A172 (cell line): Measurements from ENCODE around the gene FAM13A. TPM values are rescaled to one million over a fixed set of nuclear protein-coding genes. Genes with fewer than 3 reads are reported as not detected.

Experiments
- DNase-seq: peaks from one replicate; pipeline ENCODE4 v3.0.0-alpha.2; 2015; ENCODE audit warnings: low spot score
- total RNA-seq: library from RNA; depleted of rRNA; stranded (reverse); fragments of >200 nt; shearing (Covaris generic); gene quantifications from 2 replicates; pipeline ENCODE4 v1.2.3, GENCODE V29; 2014

The FAM13A gene
- total RNA-seq, 1 experiment from 2014 or later: 9.8 TPM

GRCh38 chr4:88779431-88779830 is 277.6 kb downstream of the FAM13A start:
- no peak for DNase-seq

DNA sequence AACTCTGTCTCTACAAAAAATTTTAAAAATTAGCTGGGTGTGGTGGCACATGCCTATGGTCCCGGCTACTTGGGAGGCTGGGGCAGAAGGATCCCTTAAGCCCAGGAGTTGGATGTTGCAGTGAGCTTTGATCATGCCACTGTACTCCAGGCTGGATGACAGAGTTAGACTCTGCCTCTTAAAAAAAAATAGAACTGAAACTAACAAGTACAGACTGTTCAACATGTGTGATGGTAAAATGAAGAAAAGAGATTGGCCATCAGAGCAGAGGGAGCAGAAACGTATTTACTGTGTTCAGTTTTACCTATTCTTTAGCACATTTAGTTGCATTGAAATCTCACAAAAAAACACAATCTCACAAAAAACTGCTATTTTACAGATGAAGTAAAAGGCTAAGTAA is 281.5 kb downstream of the FAM13A start:
- DNase-seq: no peak

DNA sequence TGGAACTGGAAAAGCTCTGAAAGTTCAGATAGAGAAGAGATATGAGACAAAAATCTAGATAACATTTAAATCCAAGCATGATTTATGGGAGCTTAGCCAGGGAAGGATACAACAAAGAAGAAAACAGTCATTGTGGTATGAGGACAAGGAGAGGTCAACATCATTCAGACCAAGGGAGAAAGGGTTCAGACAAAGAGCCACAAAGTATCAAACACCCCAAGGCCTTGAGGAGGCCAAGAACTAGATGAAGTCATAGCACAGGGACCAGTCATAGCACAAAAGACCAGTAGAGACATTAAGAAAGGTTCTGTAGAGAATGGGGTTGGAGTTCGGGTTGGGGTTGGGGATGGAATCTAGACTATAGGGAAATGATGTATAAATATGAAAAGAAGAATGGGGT is 282.0 kb downstream of the FAM13A start:
- DNase-seq: no peak

DNA sequence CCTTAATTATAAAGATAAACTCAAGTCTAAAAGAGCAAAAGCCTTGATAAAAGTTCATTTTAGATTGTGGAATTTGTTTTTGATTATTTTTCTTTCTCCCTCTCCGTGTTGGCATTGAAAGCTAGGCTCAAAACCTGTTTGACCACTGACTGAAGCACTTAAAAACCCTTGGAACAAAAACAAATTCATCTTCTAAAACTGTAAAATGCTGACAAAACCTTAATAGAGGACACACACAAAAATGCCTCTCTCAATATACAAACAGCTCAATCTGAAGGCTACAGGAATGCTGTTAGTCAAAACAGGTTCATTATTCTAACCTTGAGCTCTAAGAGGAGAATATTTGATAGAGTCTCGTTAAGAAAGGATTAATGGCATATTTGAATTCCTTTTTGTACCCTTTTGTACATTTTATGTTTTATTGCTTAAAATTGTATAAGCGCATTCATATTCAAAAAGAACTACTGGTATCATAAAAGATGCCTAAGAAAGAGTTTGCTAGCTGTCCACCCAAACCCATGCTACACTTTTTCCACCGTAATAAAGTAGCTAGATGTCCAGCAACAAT is 285.0 kb downstream of the FAM13A start:
- DNase-seq: no peak

DNA sequence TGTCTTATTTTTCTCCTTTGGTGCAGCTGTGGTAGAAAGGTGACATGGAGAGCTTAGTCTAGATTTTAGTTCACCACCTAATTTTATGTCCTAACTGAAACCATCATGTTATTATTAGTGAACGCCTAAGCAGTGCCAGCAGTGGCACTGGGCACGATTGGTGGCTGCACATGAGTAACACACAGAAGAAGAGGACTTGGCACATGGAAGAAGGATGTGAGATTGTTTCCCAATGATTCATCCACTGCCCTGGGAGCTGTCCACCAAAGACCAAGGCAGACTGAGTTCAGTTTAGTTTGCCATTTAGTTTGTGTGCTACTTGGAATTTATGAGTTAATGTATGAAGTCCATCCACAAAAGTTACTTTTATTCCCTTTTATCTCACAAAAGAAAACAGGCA is 291.3 kb downstream of the FAM13A start:
- peak; percentile 86 for DNase-seq

DNA sequence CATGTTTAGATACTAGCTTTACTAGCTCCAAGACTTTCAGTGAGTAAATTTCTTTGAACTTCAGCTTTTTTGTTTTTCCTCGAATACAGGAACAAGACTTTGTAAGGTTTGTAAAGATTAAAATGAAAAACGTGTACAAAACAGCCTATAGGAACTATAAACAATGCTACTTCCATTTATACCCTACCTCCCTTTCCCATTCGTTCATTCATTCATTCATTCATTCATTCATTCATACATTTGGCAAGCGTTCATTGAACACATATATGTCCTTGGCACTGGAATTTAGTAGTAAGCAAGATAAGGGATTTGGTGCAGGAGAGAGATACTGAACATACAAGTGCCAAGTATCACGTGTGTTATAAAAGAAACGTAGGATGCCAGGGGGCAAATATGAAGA is 293.9 kb downstream of the FAM13A start:
- DNase-seq: no peak

- no peak for DNase-seq
These were observed 295.0 kb downstream of the FAM13A start for GRCh38 chr4:88761861-88762523.

DNA sequence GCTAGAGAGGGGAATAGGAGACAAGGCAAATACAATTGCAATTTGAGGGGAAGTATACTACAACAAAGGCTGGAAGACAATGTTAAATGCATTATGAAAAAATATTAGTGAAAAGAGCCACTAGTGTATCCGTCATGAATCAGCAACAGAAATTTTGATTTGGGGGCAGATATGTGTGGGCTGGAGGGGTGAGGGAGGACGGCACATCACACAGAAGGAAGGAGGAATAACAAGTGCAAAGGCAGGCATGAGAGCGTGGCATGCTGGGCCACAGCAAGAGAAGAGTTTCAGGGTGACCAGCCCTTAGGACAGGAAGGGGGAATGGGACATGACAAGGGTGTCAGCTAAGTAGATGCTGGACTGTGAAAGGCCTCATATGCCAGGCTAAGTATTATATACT is 295.6 kb downstream of the FAM13A start:
- DNase-seq: no peak

DNA sequence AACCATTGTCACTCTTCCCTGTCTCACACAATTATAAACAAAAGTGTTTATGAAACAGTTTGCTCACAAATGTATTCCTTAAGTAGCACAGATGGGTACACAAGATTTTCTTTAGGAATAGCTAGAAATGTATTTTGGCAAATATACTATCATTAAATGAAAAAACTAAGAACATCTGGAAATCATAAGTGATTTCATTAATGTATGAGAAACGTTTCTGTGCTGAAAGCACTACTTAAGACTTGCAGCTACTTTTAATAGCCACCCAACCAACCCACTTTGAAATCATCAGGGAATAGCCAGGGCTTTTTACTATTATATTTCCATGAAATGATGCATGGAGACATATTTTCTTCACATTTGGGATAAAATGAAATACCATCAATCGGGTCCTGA is 297.1 kb downstream of the FAM13A start:
- no peak for DNase-seq

- no peak for DNase-seq
These were observed 297.7 kb downstream of the FAM13A start for GRCh38 chr4:88759039-88759894.

GRCh38 chr4:88758264-88758663 is 298.7 kb downstream of the FAM13A start:
- no peak for DNase-seq

- no peak for DNase-seq
These were observed 299.2 kb downstream of the FAM13A start for GRCh38 chr4:88757776-88758175.

DNA sequence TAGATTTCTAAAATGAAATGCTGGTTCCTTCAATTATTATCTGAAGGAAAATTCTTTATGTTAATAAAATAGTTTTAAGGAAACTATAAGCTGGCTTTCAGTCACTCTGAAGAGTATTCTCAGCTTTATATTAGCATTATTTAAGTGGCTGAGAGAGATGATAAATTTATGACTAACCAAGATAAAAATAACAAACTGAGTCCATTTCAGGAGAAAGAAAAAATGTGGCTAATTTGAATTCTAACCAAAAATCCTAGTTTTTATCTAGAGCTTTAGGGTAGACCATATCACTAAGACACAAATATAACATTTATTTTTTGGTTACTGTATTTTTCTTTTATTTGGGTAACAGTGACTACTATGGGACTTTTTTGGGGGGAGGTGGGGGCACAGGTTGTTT is 299.9 kb downstream of the FAM13A start:
- no peak for DNase-seq

- no peak for DNase-seq
These were observed 300.8 kb downstream of the FAM13A start for GRCh38 chr4:88756149-88756548.

GRCh38 chr4:88755454-88755853 is 301.5 kb downstream of the FAM13A start:
- DNase-seq: no peak

GRCh38 chr4:88754796-88755195 is 302.2 kb downstream of the FAM13A start:
- DNase-seq: no peak

- DNase-seq: no peak
These were observed 303.1 kb downstream of the FAM13A start for GRCh38 chr4:88753658-88754571.

DNA sequence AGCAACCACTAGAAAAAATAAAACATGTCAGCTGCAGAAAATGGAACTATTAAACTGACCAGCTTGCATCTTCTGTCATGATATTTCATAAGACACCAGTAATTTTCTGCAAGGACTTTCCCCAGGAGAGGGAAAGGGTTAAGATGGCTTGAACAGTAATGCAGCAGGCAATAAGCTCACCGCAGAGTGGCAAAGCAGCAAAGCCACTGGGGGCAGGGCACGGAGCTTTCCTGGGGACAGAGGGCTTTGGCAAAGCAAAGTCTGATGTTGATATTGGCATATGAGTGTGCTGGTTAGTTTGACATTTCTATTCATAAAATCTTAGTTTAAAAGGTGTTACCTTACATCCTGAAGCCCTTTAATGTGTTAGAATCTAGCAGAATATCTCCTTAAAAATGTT is 304.2 kb downstream of the FAM13A start:
- no peak for DNase-seq

GRCh38 chr4:88752076-88752463 is 304.9 kb downstream of the FAM13A start:
- DNase-seq: no peak

DNA sequence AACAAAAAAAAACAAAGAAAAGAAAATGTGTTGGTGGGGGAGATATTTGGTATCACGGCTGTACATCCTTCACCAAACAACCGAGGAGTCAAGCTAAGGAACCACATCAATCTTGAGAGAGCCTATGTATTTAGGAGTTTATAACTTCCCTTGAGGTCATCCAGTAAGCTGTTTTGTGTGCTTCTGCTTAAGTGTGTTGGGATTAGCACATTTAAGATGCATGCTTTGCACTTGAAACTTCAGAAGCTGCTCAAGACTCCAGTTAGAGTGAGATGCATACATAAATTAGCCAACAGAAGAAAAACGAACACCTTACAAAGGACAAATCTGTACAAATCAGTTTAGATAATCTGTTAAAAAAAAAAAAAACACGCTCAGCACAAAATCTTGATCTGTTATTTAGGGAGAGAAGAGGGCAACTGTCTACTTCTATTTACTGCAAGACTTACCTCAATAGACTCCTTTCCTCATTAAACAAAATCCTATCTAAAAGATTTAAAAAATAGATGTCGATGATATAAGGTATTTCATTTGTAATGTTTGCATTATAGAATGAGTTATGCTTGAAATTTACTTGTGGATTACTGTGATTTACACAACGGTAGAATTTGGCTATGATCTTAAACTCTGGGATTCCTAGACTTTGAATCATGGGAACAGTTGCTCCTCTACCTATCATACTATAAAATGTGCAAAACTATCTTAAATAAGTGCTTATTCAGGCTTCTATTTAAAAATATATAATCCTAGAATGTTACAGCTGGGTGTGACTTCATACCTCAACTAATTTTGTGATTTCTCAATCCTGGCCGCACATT is 305.5 kb downstream of the FAM13A start:
- DNase-seq: no peak

DNA sequence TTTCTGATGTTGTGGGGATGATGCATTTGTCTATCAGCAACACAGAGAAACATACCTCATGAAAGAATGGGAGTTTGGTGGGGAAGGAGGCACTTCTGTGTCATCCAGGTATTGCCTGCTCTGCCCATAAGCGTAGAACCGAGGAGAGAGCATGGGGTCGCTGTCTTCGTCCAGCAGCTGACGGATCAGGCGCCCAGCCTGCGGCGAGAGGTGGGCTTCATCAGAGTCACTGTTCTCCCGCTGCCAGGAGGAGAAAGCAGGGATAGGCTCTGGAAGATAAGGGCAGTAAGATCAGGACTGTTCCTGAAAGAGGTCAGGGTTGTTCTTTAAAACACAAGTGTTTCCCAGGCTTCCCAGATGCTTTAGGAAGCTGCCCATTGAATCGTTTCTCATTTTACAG is 306.6 kb downstream of the FAM13A start:
- DNase-seq: no peak
